Bone marrow (tissue), 2 donors: ENCODE results near the gene PHACTR1.

Source experiments
- DNase-seq, 2 donors: peaks; one replicate each; lab custom pipeline; 2025; lab: John Stamatoyannopoulos, UW

Gene PHACTR1

DNA sequence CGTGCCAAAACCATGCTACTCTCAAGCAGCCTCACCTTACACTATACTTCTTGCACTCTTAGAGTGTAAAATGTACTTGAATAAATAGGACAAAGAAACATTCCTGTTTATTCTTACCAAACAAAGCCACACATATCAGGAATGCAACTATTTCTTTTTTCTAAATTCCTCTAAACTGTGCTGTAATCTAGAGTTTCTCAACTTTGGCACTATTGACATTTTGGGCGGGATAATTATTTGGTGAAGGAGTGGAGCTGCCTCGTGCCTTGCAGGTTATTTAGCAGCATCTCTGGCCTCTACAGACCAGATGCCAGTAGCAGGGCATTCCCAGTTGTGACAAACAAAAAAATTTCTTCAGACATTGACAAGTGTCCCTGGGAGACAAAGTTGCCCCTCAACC, 86.9 kb downstream of the PHACTR1 start:
- DNase-seq = no peak

DNA sequence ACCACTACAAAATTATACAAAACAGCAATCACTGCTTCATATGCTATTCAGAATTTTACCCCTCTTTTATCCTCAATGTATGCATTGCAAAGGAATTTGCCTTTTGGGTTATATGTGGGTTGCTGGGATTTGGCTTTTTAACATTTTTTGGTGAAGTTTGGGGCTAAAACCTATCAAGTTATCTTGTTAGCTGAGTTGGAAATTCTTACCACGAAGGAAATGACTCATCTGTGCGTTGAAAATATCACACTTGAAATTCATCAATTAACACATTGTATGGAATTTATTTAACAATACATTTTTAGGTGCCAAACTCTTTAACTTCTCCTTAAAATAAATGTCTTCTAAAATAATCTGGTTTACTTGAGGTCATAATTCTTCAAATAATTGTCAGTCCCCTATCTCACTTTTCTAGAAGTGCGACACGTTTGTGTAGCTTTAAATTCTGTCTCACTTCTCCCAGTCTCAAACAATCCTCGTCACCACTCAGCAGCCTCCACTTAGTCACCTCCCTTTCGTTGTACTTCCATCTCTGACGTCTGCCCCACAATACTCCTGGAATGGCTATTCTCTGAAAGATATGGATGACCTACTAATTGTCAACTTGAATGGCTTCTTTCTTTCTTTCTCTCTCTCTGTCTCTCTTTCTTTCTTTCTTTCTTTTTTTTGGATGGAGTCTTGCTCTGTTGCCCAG, 88.5 kb downstream of the PHACTR1 start:
- DNase-seq = no peak

DNA sequence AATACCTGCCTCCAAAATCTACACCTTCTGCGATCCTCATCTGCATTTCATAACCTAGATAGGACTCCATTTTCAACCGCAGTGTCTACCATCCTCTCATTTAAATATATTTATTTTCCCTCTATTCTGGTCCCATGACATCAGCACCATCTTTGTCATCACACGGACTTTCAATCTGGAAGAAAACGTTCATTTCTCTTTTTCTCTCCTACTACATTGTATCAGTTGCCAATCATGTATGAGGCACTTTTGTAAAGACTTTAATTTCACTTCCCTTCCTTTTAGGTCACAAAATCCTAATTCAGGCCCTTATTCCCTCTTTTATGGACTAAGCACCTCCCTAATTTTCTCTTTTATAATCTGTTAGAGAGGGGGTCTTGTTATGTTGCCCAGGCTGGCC, 89.6 kb downstream of the PHACTR1 start:
- no peak for DNase-seq

DNA sequence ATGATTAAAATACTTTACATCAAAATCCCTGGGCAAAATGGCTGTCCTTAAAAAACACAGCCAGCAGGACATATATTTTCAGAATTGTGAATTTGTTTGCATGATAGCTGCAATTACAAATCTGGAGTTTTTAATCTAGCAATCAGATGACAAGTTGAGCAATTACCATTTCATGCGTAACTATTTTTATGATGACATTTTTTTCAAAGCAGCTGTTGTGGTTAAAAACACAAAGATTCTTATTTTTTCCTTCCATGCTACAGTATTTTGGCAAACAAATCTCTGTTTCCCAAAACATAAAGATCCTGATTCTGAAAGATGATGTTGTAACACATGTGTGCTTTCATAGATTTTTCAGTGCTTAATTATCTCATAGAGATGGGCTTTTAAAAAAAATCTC, 90.2 kb downstream of the PHACTR1 start:
- no peak for DNase-seq

DNA sequence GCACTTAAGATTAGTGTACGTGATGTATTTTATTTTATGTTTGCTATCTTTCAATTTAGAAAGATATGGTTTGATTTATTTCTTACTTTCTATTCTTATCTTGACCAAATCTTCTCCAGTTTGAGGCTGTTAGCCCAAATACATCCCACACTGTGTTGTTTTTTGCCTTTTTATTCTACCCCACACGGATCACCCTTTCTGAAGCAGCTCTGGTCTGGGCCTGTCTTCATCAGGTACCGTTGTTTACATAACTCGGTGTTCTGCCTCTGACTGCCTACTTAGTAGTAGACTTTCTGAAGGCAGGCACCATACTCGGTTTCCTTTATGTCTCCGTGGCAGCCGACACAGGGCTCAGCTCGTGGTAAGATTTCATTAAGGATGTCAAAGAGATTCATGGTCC, 95.0 kb downstream of the PHACTR1 start:
- DNase-seq = no peak

DNA sequence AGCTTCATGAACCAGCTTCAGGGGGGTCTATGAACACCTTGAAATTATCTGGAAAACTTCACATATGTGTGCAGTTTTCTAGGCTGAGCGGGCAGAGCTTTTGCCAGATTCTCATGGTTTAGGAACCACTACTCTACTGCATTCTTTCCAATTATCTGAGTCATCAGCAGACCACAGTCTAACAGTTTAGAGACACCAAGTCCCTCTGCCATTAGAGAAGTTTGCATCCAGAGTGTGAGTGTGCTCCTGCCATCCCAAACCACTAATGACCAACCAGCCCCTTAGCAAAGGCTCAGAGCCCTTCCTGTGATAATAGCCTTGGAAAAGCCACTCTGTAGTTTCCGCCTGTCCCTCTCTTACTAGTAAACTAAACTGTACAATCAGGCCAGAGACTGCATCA, 96.8 kb downstream of the PHACTR1 start:
- DNase-seq = no peak

DNA sequence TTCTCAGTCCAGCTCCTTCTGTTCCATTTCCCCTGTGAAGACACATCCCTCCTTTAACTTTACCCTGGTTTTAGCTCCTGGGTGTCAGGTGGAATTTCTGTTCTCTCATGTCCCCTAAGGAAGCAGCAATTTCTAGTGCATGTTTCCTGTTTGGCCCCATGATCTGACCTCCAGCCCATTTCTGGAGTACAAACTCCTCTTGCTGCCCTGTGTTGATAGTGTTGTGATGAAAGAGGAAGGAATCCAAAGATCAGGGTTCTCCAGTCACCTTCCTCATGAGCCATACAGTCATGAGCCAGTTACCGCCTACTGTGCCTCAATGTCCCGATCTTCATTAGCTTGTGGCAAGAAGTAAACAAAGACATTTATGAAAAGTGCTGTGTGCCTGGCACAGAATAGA, 97.4 kb downstream of the PHACTR1 start:
- DNase-seq = no peak

DNA sequence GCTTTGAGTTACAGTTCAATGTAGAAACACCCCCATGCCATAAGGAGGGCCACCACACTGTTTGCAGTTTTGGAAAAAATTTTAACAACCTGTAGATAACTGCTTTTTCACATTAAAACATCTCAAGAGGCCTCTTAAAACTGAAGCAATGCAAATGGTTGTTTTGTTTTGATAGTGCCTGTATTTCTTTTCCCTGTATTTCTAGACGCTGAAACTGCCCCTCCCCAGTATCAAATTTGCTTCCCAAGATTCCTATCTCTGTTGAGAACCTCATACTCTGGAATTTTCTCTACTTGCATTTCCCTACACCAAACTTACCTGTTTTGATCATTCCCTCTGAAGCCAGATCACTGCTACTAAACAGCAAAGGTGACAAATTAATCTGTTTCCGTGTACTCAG, 98.5 kb downstream of the PHACTR1 start:
- no peak for DNase-seq

DNA sequence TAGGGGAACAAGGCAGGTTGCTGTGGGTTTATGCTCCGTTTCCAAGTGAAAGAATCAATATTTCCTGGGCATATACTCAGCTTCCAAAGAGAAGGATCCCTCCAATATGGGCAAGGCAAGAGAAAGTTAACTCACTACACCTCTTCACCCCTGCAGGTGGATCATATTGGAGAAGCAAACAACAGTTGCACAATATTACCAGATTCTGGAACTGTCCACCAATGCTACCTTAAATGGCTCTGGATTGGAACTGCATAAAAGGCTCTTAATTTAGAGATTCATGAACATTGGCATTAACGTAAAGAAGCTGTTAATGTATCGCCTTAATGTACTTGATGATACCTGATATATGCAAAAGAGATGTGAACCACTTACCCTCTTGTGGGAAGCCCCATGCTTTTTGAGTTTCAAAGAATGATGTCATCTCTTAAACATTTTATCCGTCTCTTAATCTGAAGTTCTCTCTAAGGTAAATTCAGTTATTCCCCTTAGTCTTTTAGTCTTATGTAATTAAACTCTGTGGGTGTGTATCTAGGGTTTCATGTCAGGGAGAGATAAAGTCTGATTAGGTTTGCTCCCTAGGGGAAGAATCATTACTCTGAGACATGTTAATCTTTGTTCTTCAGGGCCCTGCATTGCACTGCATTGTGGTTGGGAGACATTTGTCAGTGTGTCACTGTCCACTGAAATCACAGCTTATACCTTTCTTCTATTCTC, 99.5 kb downstream of the PHACTR1 start:
- DNase-seq = no peak

DNA sequence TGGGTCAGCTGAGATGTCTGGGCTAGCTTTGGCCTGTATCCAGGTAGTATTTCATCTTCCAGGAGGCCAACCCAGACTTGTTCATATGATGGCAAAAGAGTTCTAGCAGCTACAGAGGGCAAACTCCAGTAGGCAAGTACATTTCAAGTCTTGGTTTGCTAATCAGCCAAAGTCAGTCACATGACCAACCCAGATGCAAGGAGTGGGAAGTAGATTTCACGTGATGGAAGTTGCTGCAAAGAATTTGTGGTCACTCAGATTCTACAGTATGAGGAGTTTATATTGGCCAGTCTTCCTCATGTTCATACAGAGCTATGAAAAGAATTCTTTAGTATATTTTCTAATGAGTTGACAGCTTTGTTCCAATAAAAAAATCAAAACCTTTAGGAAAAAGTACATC, 101.8 kb downstream of the PHACTR1 start:
- no peak for DNase-seq

DNA sequence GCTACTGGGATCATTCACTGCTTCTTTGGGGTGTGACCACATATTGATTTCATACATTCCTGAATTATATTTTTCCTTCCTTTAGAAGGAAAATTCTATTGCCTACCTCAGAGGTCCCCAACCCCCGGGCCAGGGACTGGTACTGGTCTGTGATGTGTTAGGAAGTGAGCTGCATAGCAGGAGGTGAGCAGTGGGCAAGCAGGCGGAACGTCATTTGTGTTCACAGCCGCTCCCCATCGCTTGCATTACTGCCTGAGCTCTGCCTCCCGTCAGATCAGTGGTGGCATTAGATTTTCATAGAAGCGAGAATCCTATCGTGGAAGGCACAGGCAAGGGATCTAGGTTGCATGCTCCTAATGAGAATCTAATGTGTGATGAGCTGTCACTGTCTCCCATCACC, 107.3 kb downstream of the PHACTR1 start:
- no peak for DNase-seq

DNA sequence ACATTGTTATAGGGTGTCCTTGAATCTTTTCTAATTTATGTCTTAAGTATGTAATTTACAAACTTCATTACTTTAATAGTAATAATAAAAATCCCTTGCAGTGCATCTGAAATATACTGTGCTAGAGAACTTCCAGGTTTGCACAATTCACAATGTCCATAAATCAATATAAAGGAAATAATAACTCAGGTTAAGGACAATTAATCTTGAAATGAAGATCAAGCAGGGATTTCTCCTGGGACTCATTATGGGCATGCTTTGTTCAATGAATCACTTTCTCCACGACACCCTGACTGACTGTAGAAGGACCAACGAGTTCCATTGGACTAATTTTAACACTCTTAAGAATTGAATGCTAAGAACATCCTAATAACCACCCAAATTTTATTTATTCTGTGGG, 110.0 kb downstream of the PHACTR1 start:
- DNase-seq = no peak

DNA sequence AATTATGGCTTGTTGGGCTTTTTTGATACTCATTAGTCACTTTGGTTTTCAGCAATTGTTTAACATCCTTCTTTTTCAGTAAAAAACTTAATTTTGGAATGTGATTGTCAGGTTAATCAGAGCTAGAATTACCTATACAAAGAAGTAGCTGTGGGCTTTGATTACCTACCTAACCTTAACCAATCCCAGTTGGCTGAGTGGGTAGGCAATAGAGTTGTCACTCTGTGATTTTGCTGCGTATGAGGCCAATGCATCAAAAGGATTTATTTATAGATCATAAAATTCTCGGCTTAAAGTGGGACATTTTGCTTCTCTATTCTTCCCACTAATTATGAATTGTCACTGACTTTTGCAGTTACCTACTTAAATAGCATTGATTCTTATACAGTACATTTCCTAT, 111.4 kb downstream of the PHACTR1 start:
- DNase-seq = no peak

DNA sequence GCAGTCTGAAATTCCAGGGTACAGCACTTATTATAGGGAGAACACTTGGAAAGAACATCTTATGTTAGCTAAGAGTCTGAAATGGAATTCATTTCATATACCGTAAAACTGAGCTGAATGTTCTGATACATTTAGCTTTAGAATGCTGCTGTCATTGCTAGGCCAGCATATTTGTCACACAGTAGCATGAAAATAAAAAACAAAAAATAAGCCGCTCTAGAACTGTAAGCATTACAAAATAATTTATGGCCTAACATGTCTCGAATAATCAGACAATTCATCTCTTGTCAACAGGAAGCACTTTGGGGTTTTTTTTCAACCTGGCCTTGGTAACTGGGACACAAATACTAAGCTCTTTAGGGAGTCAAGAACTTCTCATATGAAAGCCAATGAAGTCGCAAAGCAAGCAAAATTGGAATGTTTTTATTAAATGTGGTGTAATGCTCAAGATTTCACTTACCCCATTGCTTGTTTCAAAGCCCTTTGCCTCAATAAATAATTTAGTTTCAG, 115.7 kb downstream of the PHACTR1 start:
- no peak for DNase-seq

DNA sequence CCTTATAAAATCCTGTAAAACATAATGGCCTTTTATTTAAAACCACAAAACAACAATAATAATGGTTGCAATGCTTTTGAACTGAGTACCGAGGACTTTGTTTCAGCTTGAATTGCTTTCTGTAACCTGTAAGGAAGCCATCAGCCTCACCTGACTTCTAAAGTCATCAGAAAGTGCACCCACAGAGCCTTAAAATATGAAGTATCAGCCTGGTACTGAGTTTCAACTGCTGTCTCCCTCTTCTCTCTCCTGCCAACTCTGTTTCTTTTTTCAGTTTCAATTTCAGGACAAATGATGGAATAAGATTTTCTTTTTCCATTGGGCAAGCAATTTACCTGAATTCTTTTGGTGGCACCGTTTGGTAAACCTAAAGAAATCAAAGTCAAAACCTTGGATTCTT, 119.4 kb downstream of the PHACTR1 start:
- no peak for DNase-seq

DNA sequence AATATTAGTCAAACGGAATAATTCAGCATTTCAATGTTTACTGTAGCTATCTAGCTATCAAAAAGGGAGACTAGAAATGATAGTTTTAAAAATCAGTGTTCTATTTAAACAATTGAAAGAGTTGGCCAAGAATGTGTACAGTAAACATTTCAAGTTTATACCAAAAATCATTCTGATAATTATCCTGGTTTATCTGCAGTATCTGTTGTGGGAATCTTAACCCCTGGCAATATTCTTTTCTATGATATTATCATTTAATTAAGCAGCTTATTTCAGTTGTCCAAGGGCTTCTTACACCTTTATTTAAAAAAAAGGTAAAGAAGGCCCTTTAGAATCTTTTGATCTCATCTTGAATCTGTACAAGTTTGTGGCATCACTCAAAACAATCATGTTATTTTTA, 125.1 kb downstream of the PHACTR1 start:
- no peak for DNase-seq

DNA sequence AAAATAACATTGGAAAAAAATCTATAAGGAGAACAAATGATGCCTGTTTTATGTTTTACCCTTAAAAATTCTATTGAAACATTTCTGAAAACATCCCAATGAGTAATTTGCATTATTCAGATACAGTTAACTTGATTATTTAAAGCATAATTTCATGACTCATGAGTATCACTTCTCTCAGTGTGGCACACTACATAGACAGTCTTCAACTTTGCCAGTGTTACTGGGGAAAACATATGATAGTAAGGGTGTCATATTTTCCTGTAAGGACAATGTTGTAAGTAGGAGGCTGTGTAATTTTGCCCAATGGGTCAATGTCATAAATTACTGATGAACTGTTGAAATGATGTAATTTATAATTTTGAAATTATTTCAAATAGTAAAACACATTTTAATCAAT, 125.5 kb downstream of the PHACTR1 start:
- no peak for DNase-seq

DNA sequence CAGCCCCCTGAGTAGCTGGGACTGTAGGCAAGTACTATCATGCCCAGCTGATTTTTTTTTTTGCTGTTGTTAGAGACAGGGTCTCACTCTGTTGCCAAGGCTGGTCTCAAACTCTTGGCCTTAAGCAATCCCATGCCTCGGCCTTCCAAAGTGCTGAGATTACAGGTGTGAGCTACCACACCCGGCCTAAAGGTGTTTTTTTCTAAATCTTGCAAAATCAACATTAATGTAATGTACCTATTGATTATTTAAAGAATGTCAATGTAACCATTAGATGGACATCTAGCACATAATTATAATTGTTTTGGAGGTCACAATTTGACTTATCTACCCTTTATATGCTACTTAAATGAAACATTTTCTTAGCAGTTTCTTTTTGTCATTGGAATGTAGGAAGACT, 126.1 kb downstream of the PHACTR1 start:
- no peak for DNase-seq

DNA sequence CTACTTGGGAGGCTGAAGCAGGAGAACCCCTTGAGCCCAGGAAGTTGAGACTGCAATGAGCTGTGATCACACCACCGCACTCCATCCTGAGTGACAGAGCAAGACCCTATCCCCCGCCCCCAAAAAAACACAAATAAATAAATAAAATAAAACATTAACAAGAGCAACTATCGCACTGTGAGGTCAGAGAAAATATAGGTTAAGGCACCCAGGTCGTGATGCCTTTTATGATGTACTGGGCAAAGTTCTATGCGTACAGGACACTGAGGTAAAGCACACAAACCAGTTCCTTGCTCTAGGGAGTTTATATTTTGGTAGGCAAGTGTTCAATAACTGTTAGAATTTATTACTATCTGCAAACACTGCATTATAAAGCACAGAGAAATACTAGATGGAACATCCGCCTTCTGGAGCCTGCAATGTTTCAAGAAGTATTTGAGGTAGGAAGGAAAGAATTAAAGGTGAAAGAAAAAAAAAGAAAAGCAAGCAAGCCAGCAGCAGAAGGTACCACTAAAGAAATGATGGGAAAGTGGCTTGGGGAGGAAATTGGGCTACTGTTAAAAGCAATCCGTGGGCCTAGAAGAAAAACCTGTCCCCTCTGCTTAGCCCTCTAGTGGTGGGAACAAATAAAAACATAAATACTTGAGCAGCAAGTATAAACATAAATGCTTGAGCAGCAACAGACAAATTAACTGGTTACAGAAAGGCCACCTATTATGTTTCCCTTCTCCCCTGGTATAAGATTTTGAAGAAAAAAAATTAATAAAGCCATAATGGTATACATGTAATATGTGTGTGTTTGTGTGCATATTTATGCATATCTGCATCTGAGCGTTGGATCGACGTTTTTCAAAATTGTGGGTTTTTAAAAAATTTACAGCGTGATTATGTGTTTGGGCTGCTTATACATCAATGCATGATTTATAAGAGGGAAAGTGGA, 128.0 kb downstream of the PHACTR1 start:
- DNase-seq = no peak

DNA sequence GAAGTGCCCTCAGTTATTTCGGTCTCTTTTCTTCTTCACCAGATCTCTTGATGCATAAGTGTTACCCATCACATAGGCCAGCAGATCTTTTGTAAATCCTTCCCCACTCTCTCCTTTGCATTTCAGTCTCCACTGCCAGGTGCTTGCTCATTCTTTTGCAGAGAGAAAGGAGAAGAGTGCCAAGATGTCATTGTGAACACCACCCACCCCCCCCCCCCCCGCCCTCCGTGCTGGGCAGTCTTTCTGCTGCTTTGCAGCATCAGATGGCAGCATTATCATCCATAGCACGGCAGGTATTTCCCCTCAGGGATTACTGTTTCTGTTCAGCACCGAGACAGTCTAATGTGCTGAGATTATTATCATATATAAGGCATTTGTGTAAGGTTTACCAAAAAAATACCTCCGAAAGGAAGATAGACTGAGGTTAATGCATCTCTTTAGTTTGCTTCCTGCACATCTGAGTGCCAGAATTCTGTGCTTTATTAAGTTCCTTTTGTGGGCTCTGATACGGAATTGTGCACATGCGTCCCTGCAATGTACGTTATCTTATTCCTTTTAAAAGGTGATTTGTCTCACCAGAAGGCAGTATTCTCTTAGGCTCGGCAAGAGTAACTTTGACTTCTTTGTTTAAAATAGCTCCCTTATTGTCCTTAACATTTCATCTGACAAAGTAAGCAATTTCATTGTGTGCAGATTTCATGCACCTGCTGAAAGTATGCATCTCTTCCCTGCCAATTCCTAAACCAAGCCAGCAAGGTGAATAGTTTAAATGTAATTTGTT, 128.8 kb downstream of the PHACTR1 start:
- DNase-seq = no peak

DNA sequence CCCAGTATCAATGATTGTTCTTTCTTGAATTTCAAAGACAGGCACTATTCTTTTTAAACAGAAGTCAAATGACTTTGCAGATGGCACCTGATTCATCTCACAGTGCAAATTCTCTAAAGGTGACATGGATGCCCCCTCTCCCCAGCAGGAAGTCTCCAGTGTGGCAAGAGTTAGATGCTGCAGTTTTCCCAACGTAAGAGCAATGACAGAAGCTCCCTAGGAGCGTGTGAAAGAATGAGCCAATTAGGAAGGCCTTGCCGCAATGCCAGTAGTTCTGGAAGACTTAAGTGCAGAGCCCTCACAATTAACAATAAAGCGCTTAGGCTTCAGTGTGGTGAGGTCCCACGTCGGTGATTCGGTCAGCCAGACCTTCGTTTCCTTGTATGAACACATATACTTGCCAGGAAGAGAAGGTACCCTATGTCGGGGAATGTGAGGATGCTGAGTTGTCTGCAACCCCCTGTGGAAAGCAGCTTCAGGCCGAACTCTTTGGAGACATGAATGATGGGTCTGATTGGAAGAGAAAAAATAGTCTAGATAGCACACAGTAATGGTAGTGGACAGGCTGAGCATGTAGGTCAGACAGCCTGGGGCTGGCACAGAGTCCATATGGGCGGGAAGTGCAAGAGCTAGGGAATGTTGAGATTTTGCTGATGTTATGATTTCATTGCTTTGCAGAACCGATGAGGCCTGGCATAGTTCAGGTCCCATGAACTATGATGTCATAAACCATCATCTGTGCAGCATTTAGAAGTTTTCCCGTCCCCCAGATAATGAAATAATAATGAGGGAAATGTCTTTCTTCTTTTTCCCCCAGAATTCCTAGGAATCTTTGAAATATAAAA, 132.6 kb downstream of the PHACTR1 start:
- no peak for DNase-seq
